IPS DF 4.7 (cell line): ENCODE data around the gene S100A1.
"Not testable (repeated sequence)": the region's sequence is repeated elsewhere in the genome, so short reads cannot be mapped to it uniquely, and the experiment has no call there.

ENCODE experiments used
- DNase-seq: peaks from one replicate; pipeline ENCODE4 v3.0.0-alpha.2; 2013; ENCODE audit warnings: low spot score; ENCODE audit errors: extremely low read depth

The S100A1 gene

DNA sequence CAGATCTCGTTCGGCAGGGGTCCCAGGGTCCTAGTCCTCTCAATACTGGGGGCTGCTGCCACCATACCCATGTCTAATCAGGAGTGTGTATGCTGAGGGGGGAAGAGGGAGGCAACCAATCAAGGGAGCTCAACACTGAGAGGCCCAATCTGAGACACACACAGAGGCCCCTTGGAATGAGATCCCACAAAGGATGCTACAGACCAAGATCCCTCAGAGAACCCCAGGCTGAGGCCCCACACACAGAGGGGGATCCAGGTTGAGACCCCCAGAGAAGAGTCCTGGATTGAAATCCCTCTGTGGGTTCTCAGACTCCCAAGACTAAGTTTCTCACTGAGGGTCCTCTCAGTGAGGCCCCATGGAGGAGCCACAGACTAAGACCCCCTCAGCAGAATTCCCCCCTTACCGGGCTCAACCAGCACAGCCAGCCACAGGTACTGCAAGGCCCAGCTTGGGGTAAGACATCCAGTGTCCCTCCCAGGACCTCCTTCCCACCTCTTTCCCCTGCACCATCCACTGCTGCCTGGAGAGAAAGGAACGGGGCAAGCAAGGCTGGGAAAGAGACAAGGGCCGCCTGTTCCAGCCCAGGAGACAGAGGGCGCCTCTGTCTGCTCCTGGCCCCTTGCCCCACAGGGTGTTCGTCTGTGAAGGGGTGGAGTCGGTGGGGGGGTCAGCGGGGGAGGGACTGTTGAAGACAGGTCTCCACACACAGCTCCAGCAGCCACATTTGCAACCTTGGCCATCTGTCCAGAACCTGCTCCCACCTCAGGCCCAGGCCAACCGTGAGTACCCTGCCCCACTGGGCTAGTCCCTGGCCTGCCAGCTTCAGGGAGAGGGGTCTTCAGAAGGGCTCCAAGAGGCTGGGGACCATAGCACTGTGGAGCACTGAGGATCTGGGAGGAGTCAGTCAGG is at the start of gene S100A1:
TSS of gene S100A1 (plus strand) at position 720 of the 912 bp plus-strand sequence. CDS start 2,088 bp downstream, outside the sequence.
- DNase-seq: no peak

DNA sequence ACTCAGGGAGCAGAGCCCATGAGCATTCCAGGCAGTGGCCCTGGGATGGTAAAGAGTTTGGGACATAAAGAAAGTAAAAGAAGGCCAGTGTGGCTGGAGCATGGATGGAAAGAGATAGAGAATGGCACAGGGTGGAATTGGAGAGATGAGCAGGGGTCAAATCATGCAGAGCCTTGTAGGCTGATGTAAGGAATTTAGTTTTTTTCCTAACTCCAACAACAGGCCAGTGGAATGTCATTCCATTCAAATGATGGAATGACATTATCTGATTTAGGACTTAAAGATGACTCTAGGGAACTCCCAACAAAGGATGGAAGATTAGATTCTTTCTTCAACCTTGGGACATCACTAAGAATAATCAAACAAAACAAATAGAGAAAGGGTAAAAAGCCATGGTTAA is 49.7 kb upstream of the S100A1 start:
- no peak for DNase-seq

DNA sequence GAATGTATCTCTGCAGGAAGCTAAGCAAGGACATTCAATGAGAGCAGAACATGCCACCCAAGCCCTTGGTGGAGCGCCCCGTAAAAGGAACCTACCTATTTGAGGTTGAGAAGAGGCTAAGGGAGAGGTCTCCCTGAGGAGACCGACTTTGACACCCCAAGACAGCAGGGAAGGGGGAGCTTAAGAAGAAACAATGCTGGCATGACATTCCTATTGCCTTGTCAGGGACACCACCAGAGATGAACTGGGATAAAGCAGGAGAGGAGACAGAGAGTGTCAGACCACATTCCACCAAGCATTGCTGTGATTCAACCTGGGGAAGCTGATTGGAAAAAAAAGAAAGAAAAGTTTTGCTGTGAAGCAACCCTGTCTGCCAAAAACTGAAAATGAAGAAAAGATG is 49.3 kb upstream of the S100A1 start:
- DNase-seq: no peak

DNA sequence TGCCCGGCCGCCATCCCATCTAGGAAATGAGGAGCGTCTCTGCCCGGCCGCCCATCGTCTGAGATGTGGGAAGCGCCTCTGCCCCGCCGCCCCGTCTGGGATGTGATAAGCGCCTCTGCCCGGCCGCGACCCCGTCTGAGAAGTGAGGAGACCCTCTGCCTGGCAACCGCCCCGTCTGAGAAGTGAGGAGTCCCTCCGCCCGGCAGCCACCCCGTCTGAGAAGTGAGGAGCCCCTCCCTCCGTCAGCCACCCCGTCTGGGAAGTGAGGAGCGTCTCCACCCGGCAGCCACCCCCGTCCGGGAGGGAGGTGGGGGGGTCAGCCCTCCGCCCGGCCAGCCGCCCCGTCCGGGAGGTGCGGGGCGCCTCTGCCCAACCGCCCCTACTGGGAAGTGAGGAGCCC is 45.4 kb upstream of the S100A1 start:
- DNase-seq: not testable (repeated sequence)

DNA sequence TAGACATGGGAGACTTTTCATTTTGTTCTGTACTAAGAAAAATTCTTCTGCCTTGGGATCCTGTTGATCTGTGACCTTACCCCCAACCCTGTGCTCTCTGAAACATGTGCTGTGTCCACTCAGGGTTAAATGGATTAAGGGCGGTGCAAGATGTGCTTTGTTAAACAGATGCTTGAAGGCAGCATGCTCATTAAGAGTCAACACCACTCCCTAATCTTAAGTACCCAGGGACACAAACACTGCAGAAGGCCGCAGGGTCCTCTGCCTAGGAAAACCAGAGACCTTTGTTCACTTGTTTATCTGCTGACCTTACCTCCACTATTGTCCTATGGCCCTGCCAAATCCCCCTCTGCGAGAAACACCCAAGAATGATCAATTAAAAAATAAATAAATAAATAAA is 44.7 kb upstream of the S100A1 start:
- DNase-seq: not testable (repeated sequence)

DNA sequence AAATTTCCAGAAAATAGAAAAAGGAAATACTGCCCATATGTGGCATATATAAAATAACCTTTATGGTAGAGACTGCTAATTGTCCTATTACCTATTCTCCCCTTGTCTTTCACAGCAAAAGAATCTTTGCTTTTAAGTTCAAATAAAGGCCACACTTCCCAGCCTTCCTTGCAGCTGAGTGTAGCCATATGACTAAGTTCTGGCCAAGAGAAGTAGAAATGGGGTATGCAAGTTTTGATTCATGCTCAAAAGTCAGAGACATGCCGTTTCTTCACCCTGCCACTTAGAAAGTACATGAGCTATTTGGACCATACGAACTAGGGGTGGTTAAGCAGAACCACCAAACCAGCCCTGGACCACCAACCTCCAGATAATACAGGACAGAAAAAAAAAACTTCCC is 44.3 kb upstream of the S100A1 start:
- no peak for DNase-seq

DNA sequence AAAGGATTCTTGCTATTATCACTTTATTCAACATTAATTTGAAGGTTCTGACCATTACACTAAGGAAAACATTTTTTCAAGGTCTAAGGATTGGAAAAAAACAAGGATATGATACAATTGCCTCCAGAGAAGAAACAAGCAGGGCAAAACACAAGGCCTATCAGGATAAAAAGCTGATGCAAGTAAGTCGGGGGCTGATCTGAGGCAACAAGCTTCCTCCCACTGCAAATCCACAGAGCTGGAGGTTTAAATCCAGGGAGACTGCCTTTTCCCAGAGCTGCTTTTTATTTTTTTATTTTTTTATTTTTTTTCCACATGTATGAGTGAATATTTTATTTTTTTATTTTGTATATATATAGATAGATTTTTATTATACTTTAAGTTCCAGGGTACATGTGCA is 43.2 kb upstream of the S100A1 start:
- DNase-seq: no peak

DNA sequence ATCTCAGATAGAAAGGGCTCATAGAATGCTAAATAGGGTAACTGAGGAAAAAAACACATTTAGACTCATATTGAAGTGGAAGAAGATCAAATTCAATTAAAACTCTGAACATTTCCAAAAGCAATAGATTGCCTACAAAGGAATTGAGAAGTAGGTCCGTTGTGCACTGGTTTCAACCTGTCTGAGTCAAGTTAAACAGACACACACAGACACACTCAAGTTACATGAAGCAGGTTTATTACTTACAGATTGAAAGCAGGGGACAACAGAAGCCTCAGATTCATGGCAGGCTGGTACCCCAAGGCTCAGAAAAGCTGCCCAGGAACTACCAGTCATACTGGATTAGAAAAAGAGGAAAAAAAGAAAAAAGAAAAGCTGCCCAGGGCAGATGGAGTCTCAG is 41.9 kb upstream of the S100A1 start:
- DNase-seq: no peak

DNA sequence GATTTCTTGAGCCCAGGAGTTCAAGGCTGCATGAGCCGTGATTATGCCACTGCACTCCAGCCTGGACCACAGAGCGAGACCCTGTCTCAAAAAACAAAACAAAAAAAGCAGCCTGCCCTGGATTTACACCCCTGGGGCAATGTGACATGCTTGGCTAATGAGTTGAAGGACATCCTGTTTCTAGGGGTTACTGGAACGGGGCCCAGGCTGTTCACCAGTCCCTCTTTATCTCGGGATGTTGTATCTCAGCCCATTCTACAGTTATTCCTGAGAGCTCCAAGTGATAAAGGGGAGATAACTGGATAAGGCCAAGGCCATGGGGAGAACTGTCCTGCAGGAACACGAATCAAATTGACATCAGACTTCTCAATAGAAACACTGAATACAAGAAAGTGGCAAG is 40.9 kb upstream of the S100A1 start:
- DNase-seq: no peak

DNA sequence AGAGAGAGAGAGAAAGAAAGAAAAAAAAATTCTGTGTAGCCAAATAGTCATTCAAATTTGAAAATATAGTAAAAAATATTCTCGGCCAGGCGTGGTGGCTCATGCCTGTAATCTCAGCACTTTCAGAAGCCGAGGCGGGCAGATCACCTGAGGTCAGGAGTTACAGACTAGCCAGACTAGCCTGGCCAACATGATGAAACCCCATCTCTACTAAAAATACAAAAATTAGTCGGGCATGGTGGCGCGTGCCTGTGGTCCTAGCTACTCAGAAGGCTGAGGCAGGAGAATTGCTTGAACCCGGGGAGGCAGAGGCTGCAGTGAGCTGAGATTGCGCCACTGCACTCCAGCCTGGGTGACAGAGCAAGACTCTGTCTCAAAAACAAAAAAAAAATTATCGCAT is 40.2 kb upstream of the S100A1 start:
- DNase-seq: not testable (repeated sequence)

DNA sequence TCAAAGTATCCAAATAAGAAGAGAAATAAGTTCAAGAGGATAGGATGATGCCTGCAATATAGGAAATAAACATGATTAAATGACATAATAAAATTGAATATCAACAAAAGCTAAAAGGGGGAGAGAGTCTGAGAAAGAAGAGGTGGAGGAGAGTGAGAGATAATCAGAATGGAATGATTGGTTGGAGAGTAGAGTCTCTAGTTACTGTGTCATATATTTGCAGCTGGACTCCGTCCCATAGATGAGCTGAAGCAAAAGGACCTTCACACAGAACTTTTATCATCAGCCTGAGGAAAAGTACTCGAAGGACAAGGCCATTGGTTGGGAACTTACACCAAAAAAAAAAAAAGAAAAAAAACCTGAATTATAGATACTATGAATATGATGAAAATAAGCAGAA is 39.8 kb upstream of the S100A1 start:
- no peak for DNase-seq

DNA sequence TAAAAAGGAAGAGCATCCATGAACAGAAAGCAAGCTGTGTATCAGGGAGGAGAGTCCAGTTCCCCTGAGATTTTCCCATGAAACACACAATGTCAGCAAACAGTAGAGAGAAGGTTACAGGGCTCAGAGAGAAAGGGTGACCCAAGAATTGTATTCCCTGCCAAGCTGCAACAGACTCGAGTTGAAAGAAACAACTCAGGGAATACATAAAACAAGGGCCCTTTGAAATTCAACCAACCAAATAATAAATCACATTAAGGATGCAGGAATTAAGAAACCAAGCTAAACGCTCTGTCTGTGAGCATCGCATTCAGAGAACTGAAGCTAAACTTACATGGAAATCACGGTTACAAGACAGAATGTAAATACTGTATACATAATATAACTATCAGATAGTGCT is 35.5 kb upstream of the S100A1 start:
- no peak for DNase-seq

DNA sequence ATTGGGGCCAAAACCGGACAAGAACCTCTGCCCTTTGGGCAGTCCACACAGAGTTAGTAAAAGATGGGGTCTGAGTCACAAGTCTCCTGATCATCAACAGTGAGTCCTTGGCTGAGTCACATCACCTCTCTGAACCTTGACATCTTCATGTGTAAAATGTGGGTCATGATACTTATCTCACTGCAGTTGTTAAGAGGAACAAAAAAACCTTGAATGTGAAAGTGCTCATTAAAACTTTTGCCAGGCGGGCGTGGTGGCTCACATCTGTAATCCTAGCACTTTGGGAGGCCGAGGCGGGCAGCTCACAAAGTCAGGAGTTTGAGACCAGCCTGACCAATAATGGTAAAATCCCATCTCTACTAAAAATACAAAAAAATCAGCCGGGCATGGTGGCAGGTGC is 31.0 kb upstream of the S100A1 start:
- DNase-seq: no peak

DNA sequence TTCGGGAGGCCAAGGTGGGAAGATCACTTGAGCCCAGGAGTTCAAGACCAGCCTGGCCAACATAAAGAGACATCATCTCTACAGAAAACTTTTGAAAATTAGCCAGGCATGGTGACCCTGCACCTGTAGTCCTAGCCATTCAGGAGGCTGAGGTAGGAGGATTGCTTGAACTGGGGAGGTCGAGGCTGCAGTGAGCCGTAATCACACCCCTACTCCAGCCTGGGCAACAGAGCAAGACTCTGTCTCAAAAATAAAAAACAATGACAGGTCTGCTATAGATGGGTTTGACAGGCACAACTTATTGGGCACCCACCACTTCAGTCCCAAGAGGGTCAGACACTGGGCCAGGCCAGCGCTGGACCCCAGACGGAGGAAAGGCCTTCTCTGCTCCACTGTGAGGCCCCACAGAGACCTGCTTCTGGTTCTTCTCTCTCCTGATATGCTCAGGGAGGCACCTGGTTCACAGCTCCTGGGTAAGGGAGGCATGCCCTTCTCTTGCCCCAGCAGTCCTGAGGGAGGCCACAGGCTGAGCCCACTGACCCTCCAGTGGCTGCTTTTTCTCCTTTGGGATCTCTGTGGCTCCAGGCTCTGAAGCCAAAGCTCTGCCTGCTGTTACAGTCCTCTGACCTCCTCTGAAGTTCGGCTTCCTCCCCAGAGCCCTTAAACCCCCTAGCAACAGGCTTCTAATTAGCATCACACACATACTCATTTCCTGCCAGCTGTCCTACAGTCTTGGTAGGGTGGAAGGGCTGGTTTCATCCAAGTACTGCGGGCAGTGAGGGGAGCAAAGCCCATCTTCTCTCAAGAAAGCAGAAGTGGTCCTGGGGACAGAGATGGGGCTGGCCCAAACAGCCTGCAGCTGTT is 29.7 kb upstream of the S100A1 start:
- DNase-seq: peak; percentile 81

DNA sequence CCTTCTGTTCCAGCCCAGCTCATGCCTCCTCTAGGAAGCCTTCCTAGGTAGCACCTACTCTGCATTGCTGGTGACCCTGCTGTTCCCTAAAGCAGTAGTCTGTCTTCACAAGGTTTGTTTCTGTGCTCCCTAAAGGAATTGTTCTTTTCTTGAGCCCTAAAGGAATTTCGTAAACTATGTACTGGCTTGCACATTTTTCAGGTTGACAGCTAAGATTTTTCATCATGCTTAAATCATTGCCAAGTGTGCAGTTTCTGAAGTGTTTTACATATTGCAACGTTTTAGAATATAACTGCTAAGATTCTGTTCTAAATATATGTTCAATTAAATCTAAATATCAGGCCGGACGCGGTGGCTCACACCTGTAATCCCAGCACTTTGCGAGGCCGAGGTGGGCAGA is 28.4 kb upstream of the S100A1 start:
- DNase-seq: no peak

DNA sequence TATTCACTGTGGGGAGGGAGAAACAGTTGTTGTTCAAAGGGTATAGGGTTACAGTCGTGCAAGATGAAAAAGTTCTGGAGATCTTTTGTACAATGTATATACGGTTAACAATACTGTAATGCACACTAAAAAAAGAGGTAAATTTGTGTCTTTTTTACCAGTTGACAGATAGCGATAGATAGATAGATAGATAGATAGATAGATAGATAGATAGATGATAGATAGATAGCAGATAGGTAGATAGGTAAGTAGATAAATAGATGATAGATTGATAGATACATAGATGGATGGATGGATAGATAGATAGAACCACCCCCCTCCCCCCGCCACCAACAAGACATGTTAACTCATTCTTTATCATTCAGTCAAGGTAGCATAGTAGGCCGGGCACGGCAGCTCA is 25.5 kb upstream of the S100A1 start:
- no peak for DNase-seq

DNA sequence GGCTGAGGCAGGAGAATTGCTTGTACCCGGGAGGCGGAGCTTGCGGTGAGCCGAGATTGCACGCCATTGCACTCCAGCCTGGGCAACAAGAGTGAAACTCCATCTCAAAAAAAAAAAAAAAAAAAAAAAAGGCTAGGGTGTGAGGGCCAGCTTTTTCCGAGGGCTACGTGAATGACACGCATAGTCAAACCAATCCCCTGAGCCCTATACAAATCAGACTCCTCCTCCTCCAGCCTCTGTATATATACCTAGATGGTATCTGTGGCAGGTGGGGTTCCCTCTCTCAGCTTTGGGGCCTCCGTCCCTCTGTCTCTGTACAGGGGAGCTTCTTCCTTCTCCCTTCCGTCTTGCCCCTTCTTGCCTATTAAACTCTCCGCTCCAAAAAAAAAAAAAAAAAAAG is 22.0 kb upstream of the S100A1 start:
- no peak for DNase-seq

DNA sequence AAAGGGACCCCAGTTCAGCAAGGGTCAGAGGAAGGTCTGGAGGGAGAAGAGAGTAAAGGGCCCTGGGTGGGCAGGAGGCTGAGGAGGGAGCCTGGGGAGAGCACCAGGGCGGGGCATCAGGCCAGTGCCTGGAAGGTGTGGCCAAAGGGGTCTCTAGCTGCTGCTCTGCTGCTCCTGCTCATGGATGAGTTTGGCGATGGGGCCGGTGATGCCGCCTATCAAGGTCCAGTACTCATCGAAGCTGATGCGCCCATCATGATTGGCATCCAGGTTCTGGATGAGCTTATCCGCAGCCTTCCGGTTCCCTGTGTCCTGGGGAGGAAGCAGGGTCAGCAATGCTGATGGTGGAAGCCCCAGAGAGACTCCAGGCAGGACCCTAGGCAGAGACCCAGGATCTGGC is 20.9 kb upstream of the S100A1 start:
- no peak for DNase-seq

DNA sequence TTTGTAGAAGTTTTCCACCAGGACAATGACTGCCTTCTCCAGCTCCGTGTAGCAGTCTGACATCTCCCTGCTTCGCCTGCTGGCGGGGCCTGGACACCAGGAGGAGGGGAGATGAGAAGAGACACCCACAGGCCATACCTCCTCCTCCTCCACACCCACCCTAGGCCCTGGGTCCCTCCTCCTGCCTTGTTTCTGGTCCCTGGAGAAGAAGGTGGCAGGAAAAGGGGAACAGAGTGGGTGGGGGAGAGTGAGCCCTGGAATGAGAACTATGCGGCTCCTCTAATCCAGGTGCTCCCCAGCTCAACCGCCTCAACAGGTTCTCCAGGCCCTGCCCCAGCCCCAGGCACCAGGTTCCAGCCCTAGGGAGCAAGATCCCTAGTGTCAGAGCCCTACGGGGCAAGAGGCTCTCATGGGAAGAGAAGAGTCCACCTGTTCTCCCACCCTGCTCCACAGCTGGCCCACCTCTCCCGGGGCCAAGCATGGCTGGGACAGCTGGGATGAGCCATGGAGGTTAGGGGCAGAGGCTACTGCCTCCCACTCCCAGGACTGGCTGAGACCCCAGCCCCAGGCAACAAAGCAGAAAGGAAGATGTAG is 20.0 kb upstream of the S100A1 start:
- DNase-seq: no peak

DNA sequence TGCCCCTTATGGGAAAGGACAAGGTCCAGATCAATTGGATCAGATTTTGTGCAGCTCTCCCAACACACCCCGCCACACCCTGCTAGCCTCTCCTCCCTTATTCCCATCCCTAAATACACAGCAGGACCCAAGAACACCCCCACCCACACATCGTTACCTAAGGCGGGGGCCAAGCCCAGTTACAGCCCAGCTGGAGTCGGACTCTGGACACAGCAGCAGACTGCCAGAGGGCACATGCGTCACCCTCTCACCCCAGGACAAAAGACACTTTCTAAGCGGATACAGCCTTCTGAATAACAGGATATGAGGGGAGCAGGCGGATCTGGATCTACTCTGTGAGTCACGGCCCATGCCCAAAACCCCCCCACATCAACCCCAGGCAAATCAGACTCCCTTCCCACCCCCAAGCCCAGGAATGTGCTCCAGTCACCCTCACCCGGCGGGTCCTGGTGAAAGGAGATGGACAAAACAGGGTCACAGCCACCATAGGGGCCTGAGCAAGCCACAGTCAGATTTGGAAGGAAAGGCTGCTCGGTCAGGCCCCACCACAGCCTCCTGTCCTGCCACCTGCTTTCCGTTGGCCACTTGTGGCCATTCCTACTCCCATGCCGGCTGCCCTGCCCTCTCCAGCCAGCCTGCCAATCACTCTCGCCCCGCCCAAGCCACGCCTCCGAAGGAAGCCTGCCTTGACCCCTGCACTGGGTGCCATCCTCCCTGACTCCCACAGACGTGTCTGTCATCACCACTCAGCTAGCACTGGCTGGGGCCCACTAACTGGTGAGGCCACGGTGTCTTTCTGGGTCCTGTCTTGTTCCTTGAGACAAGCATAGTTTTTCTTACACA is 19.3 kb upstream of the S100A1 start:
- no peak for DNase-seq

DNA sequence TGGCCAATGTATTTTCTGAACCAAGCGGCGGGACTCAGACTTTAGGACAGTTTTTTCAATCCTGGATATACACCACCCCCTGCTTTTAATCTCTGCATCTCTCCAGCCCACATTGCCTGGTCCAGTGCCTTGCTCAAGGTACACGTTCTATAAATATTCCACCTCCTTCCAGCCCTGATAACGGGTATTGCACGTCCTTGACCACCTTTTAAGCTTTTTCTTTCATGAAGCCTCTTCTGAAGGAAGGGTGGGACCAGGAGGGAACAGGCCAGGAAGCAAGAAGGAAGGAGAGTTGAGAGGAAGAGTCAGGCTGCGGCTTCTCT is 18.7 kb upstream of the S100A1 start:
- DNase-seq: no peak
